Sigmoid colon (tissue), 7 donors: Measurements from ENCODE around the gene MRPS14. TPM values are rescaled to one million over a fixed set of nuclear protein-coding genes. Genes with fewer than 3 reads are reported as not detected.

Experiments
- DNase-seq: peaks from one replicate; pipeline ENCODE4 v3.0.0-alpha.2; 2019
- H3K27ac ChIP-seq, 4 donors: fragments of 200-600 bp; sonication (generic); one replicate each; pipeline ENCODE4 v1.5.1; 2016 to 2019; ENCODE audit warnings: mild to moderate bottlenecking in 1 of 4
- H3K27me3 ChIP-seq, 3 donors: fragments of 200-600 bp; sonication (generic); one replicate each; pipeline ENCODE4 v1.5.1; 2019; ENCODE audit warnings: mild to moderate bottlenecking in 1 of 3
- H3K36me3 ChIP-seq, 4 donors: fragments of 200-600 bp; sonication (generic); one replicate each; pipeline ENCODE4 v1.5.1; 2016 to 2019
- H3K4me1 ChIP-seq, 4 donors: fragments of 200-600 bp; sonication (generic); one replicate each; pipeline ENCODE4 v1.5.1; 2017 to 2019
- H3K4me3 ChIP-seq, 4 donors: fragments of 200-600 bp; sonication (generic); one replicate each; pipeline ENCODE4 v1.5.1; 2017 to 2019; ENCODE audit warnings: mild to moderate bottlenecking in 2 of 4, moderate library complexity in 1 of 4
- H3K9me3 ChIP-seq, 4 donors: fragments of 200-600 bp in 3 of 4; sonication (generic) in 3 of 4; one replicate each; pipeline versions ENCODE4 v1.5.1 to v1.6.1; 2013 to 2019
- CTCF ChIP-seq, 4 experiments: fragments of 450-650 bp in 3 of 4; fragments of 200-600 bp in 1 of 4; IDR thresholded peaks; one replicate each; pipeline ENCODE4 v1.5.1; 2016 to 2019; ENCODE audit warnings: antibody characterized with exemption in 4 of 4, mild to moderate bottlenecking in 3 of 4, moderate library complexity in 2 of 4
- EP300 ChIP-seq, 4 donors: sonication (generic); formaldehyde crosslinking; IDR thresholded peaks; one replicate each; pipeline ENCODE4 v1.6.1; 2017; ENCODE audit warnings: antibody characterized with exemption in 4 of 4
- POLR2A ChIP-seq, 2 donors: fragments of 450-650 bp; IDR thresholded peaks; one replicate each; pipeline ENCODE4 v1.6.1; 2016; ENCODE audit warnings: antibody characterized with exemption in 2 of 2, mild to moderate bottlenecking in 2 of 2, moderate library complexity in 2 of 2
- POLR2AphosphoS5 ChIP-seq, 4 donors: sonication (generic); formaldehyde crosslinking; IDR thresholded peaks; one replicate each; pipeline ENCODE4 v1.6.1; 2017; ENCODE audit warnings: antibody characterized with exemption in 4 of 4
- WGBS, 2 donors: extraction: QIAGEN DNeasy Blood & Tissue Kit; methylation state at CpG; one replicate each; pipeline ENCODE4 v1.1.7; 2013; 5-methylcytosine and 5-hydroxymethylcytosine counted together
- intact Hi-C: fragments of 100-400 bp; cut with DNase I; formaldehyde crosslinking; loops from one replicate; pipeline ENCODE4 v1.15.1; 2023
- polyA plus RNA-seq, 3 donors: library from polyadenylated mRNA; stranded (reverse); fragments of 200-250 nt; gene quantifications; one replicate each; pipeline ENCODE4 v1.2.3, GENCODE V29; 2013
- total RNA-seq, 4 donors: library from RNA; depleted of rRNA; stranded (reverse); fragments of >200 nt; gene quantifications; one replicate each; pipeline ENCODE4 v1.1.0, GENCODE V29; 2016
- donor health status: healthy with polysubstance abuse.
- donor health status: Bipolar disorder and iron deficiency.
- donor health status: healthy.

Gene MRPS14
- total and polyA plus RNA-seq, 7 donors, result 17.5 to 36.0 (median 27.8) TPM

DNA sequence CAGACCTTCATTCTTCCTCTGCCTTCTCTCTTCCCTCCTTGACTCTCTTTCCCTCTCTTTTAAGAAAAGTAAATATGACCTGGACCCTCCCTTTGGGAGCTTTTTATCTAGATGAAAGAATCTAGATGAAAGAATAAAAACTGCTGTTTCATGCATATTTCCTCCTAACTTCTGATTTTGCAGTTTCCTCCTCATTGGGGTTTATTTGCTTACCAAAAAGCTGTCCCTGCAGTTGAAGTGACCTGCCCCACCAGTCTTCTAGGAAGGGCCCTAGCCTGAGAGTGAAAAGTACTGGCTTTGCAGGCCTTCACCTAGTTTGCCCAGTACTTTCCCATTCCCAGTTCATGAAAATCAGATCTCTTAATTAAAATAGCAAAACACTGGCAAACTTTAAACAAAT is 51.8 kb downstream of the MRPS14 start:
- no peaks in the 10 kb centered on the region for H3K9me3 ChIP-seq
- TF ChIP-seq POLR2A (IDR thresholded peaks at IDR 0.05) (no peak), CTCF (IDR thresholded peaks at IDR 0.05) (no peak), POLR2AphosphoS5 (IDR thresholded peaks at IDR 0.05) (no peak)
- H3K27me3 ChIP-seq, result no peaks in the 10 kb centered on the region
- no peaks in the 10 kb centered on the region for H3K36me3 ChIP-seq
- no peak for DNase-seq
- intact Hi-C loops, result no loop called here
- H3K4me1 ChIP-seq, result peaks cover 0 to 13% (median 5%) of the 10 kb centered on the region in 4 donors
- no peak overlapping the region for H3K27ac ChIP-seq
- H3K4me3 ChIP-seq, result no peak overlapping the region

- 86 to 90% methylated on average over 1 of the region's 1 CpG for WGBS, 2 donors
- no peak for DNase-seq
- Histone ChIP-seq H3K27me3 (no peaks in the 10 kb centered on the region), H3K4me1 (peaks cover 0 to 27% (median 19%) of the 10 kb centered on the region in 4 donors), H3K9me3 (no peaks in the 10 kb centered on the region), H3K27ac (no peak overlapping the region), H3K36me3 (no peaks in the 10 kb centered on the region), H3K4me3 (no peak overlapping the region)
- intact Hi-C loops, result no loop called here
- TF ChIP-seq CTCF (IDR thresholded peaks at IDR 0.05) (no peak), POLR2A (IDR thresholded peaks at IDR 0.05) (no peak), EP300 (IDR thresholded peaks at IDR 0.05) (no peak), POLR2AphosphoS5 (IDR thresholded peaks at IDR 0.05) (no peak)
Measured at GRCh38 chr1:174969977-174970376, 53.2 kb downstream of the MRPS14 start.

- Histone ChIP-seq H3K27me3 (no peaks in the 10 kb centered on the region), H3K27ac (no peak overlapping the region), H3K9me3 (no peaks in the 10 kb centered on the region), H3K4me3 (no peak overlapping the region), H3K36me3 (no peaks in the 10 kb centered on the region), H3K4me1 (peaks cover 0 to 30% (median 28%) of the 10 kb centered on the region in 4 donors)
- WGBS, 2 donors, result 49 to 71% methylated on average over 5 of the region's 5 CpGs
- no peak for DNase-seq
- intact Hi-C loops, result no loop called here
- TF ChIP-seq CTCF (IDR thresholded peaks at IDR 0.05) (no peak), EP300 (IDR thresholded peaks at IDR 0.05) (no peak), POLR2A (IDR thresholded peaks at IDR 0.05) (no peak), POLR2AphosphoS5 (IDR thresholded peaks at IDR 0.05) (no peak)
Measured at GRCh38 chr1:174968750-174969244, 54.4 kb downstream of the MRPS14 start.

GRCh38 chr1:174967845-174968705 is 55.1 kb downstream of the MRPS14 start:
- no peaks in the 10 kb centered on the region for H3K36me3 ChIP-seq
- peaks cover 0 to 37% (median 35%) of the 10 kb centered on the region in 4 donors for H3K4me1 ChIP-seq
- TF ChIP-seq EP300 (IDR thresholded peaks at IDR 0.05) (no peak), POLR2AphosphoS5 (IDR thresholded peaks at IDR 0.05) (no peak), CTCF (IDR thresholded peaks at IDR 0.05) (no peak), POLR2A (IDR thresholded peaks at IDR 0.05) (no peak)
- no peaks in the 10 kb centered on the region for H3K27me3 ChIP-seq
- no peak overlapping the region for H3K4me3 ChIP-seq
- DNase-seq, result no peak
- WGBS, 2 donors, result 12 to 52% methylated on average over 4 of the region's 4 CpGs
- intact Hi-C loops, result no loop called here
- peak overlapping the region in 2 of 4 donors; percentile 73 to 81 for H3K27ac ChIP-seq
- H3K9me3 ChIP-seq, result no peaks in the 10 kb centered on the region
